ENCODE results near the gene LHX3.

Gene LHX3

GRCh38 chr9:136204838-136205706 lies at the start of gene LHX3:
TSS of gene LHX3 (minus strand) at chr9:136205128. CDS start at chr9:136205012, 116 bp downstream.
- no peaks in the 10 kb centered on the region for H3K36me3 ChIP-seq (ENCODE audit: control insufficient read depth, low read depth, low read length)
- no peaks in the 10 kb centered on the region for H3K9me3 ChIP-seq (ENCODE audit: control insufficient read depth, low read depth, low read length)
- no peaks in the 10 kb centered on the region for H3K4me1 ChIP-seq (ENCODE audit: control insufficient read depth, low read depth, low read length)
- no peak within 1 kb of the TSS for H3K4me3 ChIP-seq (ENCODE audit: low read length)
- H3K9ac ChIP-seq (ENCODE audit: low read length) = no peak within 1 kb of the TSS
- H3K27me3 ChIP-seq (ENCODE audit: control insufficient read depth, insufficient read depth, low read length) = peaks cover 68% of the 10 kb centered on the region
- H3K27ac ChIP-seq (ENCODE audit: low read length) = no peak within 1 kb of the TSS

- Histone ChIP-seq H3K27ac (ENCODE audit: low read length) (no peak overlapping the region), H3K36me3 (ENCODE audit: control insufficient read depth, low read depth, low read length) (no peaks in the 10 kb centered on the region), H3K4me3 (ENCODE audit: low read length) (no peak overlapping the region), H3K4me1 (ENCODE audit: control insufficient read depth, low read depth, low read length) (no peaks in the 10 kb centered on the region), H3K9me3 (ENCODE audit: control insufficient read depth, low read depth, low read length) (no peaks in the 10 kb centered on the region), H3K27me3 (ENCODE audit: control insufficient read depth, insufficient read depth, low read length) (no peaks in the 10 kb centered on the region), H3K9ac (ENCODE audit: low read length) (no peak overlapping the region)
Measured at GRCh38 chr9:136253246-136254130, 48.6 kb upstream of the LHX3 start.

GRCh38 chr9:136252846-136253245 lies 47.9 kb upstream of the LHX3 start:
- H3K36me3 ChIP-seq (ENCODE audit: control insufficient read depth, low read depth, low read length) = no peaks in the 10 kb centered on the region
- H3K27ac ChIP-seq (ENCODE audit: low read length) = no peak overlapping the region
- no peaks in the 10 kb centered on the region for H3K9me3 ChIP-seq (ENCODE audit: control insufficient read depth, low read depth, low read length)
- H3K4me1 ChIP-seq (ENCODE audit: control insufficient read depth, low read depth, low read length) = peaks cover 3% of the 10 kb centered on the region
- H3K4me3 ChIP-seq (ENCODE audit: low read length) = no peak overlapping the region
- H3K27me3 ChIP-seq (ENCODE audit: control insufficient read depth, insufficient read depth, low read length) = no peaks in the 10 kb centered on the region
- H3K9ac ChIP-seq (ENCODE audit: low read length) = no peak overlapping the region

- Histone ChIP-seq H3K27me3 (ENCODE audit: control insufficient read depth, insufficient read depth, low read length) (no peaks in the 10 kb centered on the region), H3K36me3 (ENCODE audit: control insufficient read depth, low read depth, low read length) (no peaks in the 10 kb centered on the region), H3K4me1 (ENCODE audit: control insufficient read depth, low read depth, low read length) (peaks cover 5% of the 10 kb centered on the region), H3K27ac (ENCODE audit: low read length) (no peak overlapping the region), H3K9me3 (ENCODE audit: control insufficient read depth, low read depth, low read length) (no peaks in the 10 kb centered on the region), H3K4me3 (ENCODE audit: low read length) (no peak overlapping the region), H3K9ac (ENCODE audit: low read length) (no peak overlapping the region)
Measured at GRCh38 chr9:136252281-136252680, 47.4 kb upstream of the LHX3 start.

- Histone ChIP-seq H3K27ac (ENCODE audit: low read length) (no peak overlapping the region), H3K4me3 (ENCODE audit: low read length) (no peak overlapping the region), H3K4me1 (ENCODE audit: control insufficient read depth, low read depth, low read length) (peaks cover 5% of the 10 kb centered on the region), H3K36me3 (ENCODE audit: control insufficient read depth, low read depth, low read length) (no peaks in the 10 kb centered on the region), H3K9me3 (ENCODE audit: control insufficient read depth, low read depth, low read length) (no peaks in the 10 kb centered on the region), H3K27me3 (ENCODE audit: control insufficient read depth, insufficient read depth, low read length) (no peaks in the 10 kb centered on the region), H3K9ac (ENCODE audit: low read length) (no peak overlapping the region)
Measured at GRCh38 chr9:136251264-136252115, 46.6 kb upstream of the LHX3 start.

- H3K4me1 ChIP-seq (ENCODE audit: control insufficient read depth, low read depth, low read length) = peaks cover 8% of the 10 kb centered on the region
- H3K36me3 ChIP-seq (ENCODE audit: control insufficient read depth, low read depth, low read length) = no peaks in the 10 kb centered on the region
- H3K9me3 ChIP-seq (ENCODE audit: control insufficient read depth, low read depth, low read length) = no peaks in the 10 kb centered on the region
- H3K9ac ChIP-seq (ENCODE audit: low read length) = no peak overlapping the region
- no peak overlapping the region for H3K27ac ChIP-seq (ENCODE audit: low read length)
- H3K27me3 ChIP-seq (ENCODE audit: control insufficient read depth, insufficient read depth, low read length) = no peaks in the 10 kb centered on the region
- H3K4me3 ChIP-seq (ENCODE audit: low read length) = no peak overlapping the region
Measured at GRCh38 chr9:136250676-136251075, 45.7 kb upstream of the LHX3 start.

- Histone ChIP-seq H3K27me3 (ENCODE audit: control insufficient read depth, insufficient read depth, low read length) (no peaks in the 10 kb centered on the region), H3K9ac (ENCODE audit: low read length) (no peak overlapping the region), H3K9me3 (ENCODE audit: control insufficient read depth, low read depth, low read length) (no peaks in the 10 kb centered on the region), H3K27ac (ENCODE audit: low read length) (no peak overlapping the region), H3K36me3 (ENCODE audit: control insufficient read depth, low read depth, low read length) (no peaks in the 10 kb centered on the region), H3K4me1 (ENCODE audit: control insufficient read depth, low read depth, low read length) (peaks cover 8% of the 10 kb centered on the region), H3K4me3 (ENCODE audit: low read length) (no peak overlapping the region)
Measured at GRCh38 chr9:136249877-136250559, 45.1 kb upstream of the LHX3 start.

GRCh38 chr9:136248951-136249876 lies 44.3 kb upstream of the LHX3 start:
- no peak overlapping the region for H3K9ac ChIP-seq (ENCODE audit: low read length)
- H3K36me3 ChIP-seq (ENCODE audit: control insufficient read depth, low read depth, low read length) = no peaks in the 10 kb centered on the region
- H3K4me3 ChIP-seq (ENCODE audit: low read length) = no peak overlapping the region
- no peaks in the 10 kb centered on the region for H3K9me3 ChIP-seq (ENCODE audit: control insufficient read depth, low read depth, low read length)
- H3K4me1 ChIP-seq (ENCODE audit: control insufficient read depth, low read depth, low read length) = peaks cover 16% of the 10 kb centered on the region
- no peaks in the 10 kb centered on the region for H3K27me3 ChIP-seq (ENCODE audit: control insufficient read depth, insufficient read depth, low read length)
- no peak overlapping the region for H3K27ac ChIP-seq (ENCODE audit: low read length)

GRCh38 chr9:136247947-136248637 lies 43.2 kb upstream of the LHX3 start:
- Histone ChIP-seq H3K9ac (ENCODE audit: low read length) (no peak overlapping the region), H3K27me3 (ENCODE audit: control insufficient read depth, insufficient read depth, low read length) (no peaks in the 10 kb centered on the region), H3K9me3 (ENCODE audit: control insufficient read depth, low read depth, low read length) (no peaks in the 10 kb centered on the region), H3K4me3 (ENCODE audit: low read length) (no peak overlapping the region), H3K27ac (ENCODE audit: low read length) (no peak overlapping the region), H3K4me1 (ENCODE audit: control insufficient read depth, low read depth, low read length) (peaks cover 27% of the 10 kb centered on the region), H3K36me3 (ENCODE audit: control insufficient read depth, low read depth, low read length) (no peaks in the 10 kb centered on the region)

- Histone ChIP-seq H3K27ac (ENCODE audit: low read length) (no peak overlapping the region), H3K27me3 (ENCODE audit: control insufficient read depth, insufficient read depth, low read length) (no peaks in the 10 kb centered on the region), H3K9me3 (ENCODE audit: control insufficient read depth, low read depth, low read length) (no peaks in the 10 kb centered on the region), H3K4me3 (ENCODE audit: low read length) (no peak overlapping the region), H3K4me1 (ENCODE audit: control insufficient read depth, low read depth, low read length) (peaks cover 29% of the 10 kb centered on the region), H3K9ac (ENCODE audit: low read length) (no peak overlapping the region), H3K36me3 (ENCODE audit: control insufficient read depth, low read depth, low read length) (no peaks in the 10 kb centered on the region)
Measured at GRCh38 chr9:136247551-136247916, 42.6 kb upstream of the LHX3 start.
